ENCODE measurements around the gene CAMTA1. TPM values are rescaled to one million over a fixed set of nuclear protein-coding genes. Genes with fewer than 3 reads are reported as not detected.

The CAMTA1 gene
- polyA plus RNA-seq, 1 donor from 2014 or later, result 162 TPM

DNA sequence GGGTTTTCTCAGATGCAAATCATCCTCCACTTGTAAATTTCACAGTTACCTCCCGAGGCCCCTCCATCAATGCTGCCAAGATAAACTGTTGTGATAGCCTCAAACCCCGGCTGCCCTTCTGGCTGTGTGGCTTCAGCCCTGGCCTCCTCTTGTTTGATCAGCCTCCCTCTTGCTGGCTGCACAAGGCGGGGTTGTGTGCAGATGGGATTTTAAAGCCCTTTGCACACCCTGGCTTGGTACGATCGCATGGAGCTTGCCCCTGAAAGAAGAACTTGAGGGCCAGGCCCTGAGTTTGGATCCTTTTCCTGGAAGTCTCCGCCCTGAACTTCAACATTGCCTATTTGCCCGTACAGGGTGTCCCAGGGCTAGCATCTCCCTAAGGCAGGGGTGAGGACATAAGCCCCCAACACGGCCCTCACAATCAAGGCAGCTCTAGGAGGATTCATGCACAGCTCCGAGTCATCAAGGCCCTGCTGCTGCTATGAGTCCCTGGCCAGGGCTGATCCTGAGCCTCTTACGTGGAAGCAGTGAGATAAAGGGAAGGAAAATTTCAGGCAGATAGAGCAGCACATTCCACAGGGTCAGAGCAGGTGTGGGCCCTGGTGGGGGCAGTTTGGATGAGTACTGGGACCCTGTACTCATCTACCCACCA, 804.6 kb downstream of the CAMTA1 start:
- Histone ChIP-seq H3F3A (ENCODE audit: insufficient read depth, low read length, poor library complexity, severe bottlenecking) (no peaks in the 10 kb centered on the region), H2AFZ (ENCODE audit: low read depth, low read length) (no peak overlapping the region), H3K79me2 (replicated peaks; ENCODE audit: insufficient read depth, low read length) (no peaks in the 10 kb centered on the region), H3K27ac (ENCODE audit: low read length) (no peak overlapping the region), H3K9me3 (ENCODE audit: low read length) (no peaks in the 10 kb centered on the region), H3K9ac (ENCODE audit: low read length) (no peak overlapping the region), H3K36me3 (ENCODE audit: insufficient read depth, low read length) (no peaks in the 10 kb centered on the region), H3K4me2 (ENCODE audit: low read length) (no peak overlapping the region), H3K27me3 (ENCODE audit: insufficient read depth, low read depth, low read length) (no peaks in the 10 kb centered on the region), H4K20me1 (ENCODE audit: insufficient read depth) (no peaks in the 10 kb centered on the region), H3K4me3 (ENCODE audit: low read length) (no peak overlapping the region), H3K9me2 (ENCODE audit: insufficient read depth, low read length) (no peaks in the 10 kb centered on the region)
- TF ChIP-seq CTCF (IDR thresholded peaks at IDR 0.05; ENCODE audit: poor library complexity, severe bottlenecking) (no peak), TAF1 (IDR thresholded peaks at IDR 0.05; ENCODE audit: low read depth) (no peak), POLR2AphosphoS5 (IDR thresholded peaks at IDR 0.05) (no peak), MXI1 (conservative IDR thresholded peaks at IDR 0.05; ENCODE audit: poor library complexity, severe bottlenecking) (no peak), SMC3 (conservative IDR thresholded peaks at IDR 0.05; ENCODE audit: poor library complexity) (no peak), EP300 (conservative IDR thresholded peaks at IDR 0.05; ENCODE audit: poor library complexity, severe bottlenecking) (no peak), EZH2 (IDR thresholded peaks at IDR 0.05; ENCODE audit: borderline replicate concordance, insufficient read depth, low read length, poor library complexity, severe bottlenecking) (no peak), REST (IDR thresholded peaks at IDR 0.05; ENCODE audit: borderline replicate concordance) (no peak), RAD21 (conservative IDR thresholded peaks at IDR 0.05) (no peak)

DNA sequence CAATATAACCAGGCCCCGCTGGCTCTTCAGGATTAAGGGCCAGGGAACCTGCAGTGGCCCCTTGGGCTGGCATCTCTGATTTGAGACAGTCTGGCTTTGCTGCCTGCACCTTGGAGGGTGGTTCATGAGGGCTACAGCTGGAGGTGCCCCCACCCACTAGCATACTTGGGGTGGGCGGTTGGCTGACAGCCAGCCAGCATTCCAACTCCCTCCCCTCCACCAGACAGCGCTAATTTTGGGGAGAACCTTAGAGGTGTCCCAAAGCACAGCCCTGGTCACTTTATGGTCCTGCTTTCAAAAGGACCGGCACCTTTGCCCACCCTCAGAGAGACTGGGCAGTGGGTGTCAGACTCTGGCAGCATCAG, 805.2 kb downstream of the CAMTA1 start:
- Histone ChIP-seq H2AFZ (ENCODE audit: low read depth, low read length) (no peak overlapping the region), H3K9me3 (ENCODE audit: low read length) (no peaks in the 10 kb centered on the region), H3K4me2 (ENCODE audit: low read length) (no peak overlapping the region), H3K36me3 (ENCODE audit: insufficient read depth, low read length) (no peaks in the 10 kb centered on the region), H3K4me3 (ENCODE audit: low read length) (no peak overlapping the region), H3K79me2 (replicated peaks; ENCODE audit: insufficient read depth, low read length) (no peaks in the 10 kb centered on the region), H3K9ac (ENCODE audit: low read length) (no peak overlapping the region), H3K27me3 (ENCODE audit: insufficient read depth, low read depth, low read length) (no peaks in the 10 kb centered on the region), H3K27ac (ENCODE audit: low read length) (no peak overlapping the region), H4K20me1 (ENCODE audit: insufficient read depth) (no peaks in the 10 kb centered on the region), H3K9me2 (ENCODE audit: insufficient read depth, low read length) (no peaks in the 10 kb centered on the region), H3F3A (ENCODE audit: insufficient read depth, low read length, poor library complexity, severe bottlenecking) (no peaks in the 10 kb centered on the region)
- TF ChIP-seq RAD21 (conservative IDR thresholded peaks at IDR 0.05) (no peak), REST (IDR thresholded peaks at IDR 0.05; ENCODE audit: borderline replicate concordance) (no peak), SMC3 (conservative IDR thresholded peaks at IDR 0.05; ENCODE audit: poor library complexity) (no peak), POLR2AphosphoS5 (IDR thresholded peaks at IDR 0.05) (no peak)

Measured in neural cell (in vitro differentiated cells).